Measurements from ENCODE around the gene NR1I2.

NR1I2 gene

DNA sequence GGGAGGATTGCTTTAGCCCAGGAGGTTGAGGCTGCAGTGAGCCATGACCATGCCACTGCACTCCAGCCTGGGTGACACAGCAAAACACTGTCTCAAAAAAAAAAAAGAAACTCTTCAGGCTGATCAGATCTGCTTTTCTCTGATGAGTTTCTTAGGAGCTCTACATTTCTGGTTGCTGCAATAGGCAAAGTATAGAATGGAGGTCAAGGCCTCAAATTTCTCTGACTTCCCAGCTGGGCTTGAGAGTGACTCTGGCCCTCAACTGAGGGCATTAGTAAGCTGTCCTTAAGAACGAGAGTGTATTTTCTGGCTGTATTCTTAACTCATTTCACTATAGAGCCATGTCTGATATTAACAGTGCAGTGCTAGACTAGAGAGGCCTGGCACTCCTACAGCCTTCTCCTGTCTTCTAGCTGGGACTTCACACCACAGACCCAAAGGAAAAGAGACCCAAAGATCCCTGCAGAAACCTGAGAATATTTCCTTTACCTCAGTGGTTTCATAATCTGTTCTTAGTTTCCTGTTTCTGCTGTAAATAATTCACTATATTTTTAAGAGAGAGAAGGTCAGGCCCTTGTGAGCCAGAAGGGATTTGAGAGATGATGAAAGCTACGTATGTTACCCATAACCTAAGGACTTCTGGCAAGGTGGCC is 2.0 kb upstream of the NR1I2 start:
- DNase-seq = no peak

DNA sequence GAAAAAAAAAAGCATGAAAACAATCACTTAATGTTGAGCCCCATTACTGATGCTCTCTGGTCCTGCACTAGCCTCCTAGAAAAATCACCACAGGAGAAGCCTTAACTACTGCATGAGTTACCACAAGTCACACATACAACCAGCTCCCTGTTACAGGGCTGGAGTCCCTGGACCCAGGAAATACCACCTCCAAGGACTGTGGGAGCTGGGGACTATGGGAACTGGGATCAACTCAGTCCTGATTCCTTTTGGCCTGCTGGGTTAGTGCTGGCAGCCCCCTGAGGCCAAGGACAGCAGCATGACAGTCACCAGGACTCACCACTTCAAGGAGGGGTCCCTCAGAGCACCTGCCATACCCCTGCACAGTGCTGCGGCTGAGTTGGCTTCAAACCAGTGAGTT is 559 bp downstream of the NR1I2 start:
- DNase-seq = no peak

DNA sequence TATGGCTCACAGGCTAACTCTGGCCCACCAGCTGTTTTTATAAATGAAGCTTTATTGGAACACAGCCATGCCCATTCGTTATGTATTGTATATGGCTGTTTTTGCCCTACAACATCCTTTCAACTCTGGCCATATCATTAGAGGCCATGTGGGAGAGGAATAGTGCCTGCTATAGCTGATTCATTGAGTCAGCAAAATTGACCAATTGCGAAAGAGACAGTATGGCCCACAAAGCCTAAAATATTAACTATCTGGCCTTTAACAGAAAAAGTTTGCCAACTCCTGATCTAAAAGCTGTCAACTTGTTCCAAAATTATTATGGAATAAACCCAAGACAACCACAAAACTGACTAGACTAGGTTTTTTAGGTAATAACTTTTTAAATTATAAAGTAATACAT is 1.4 kb downstream of the NR1I2 start:
- no peak for DNase-seq

DNA sequence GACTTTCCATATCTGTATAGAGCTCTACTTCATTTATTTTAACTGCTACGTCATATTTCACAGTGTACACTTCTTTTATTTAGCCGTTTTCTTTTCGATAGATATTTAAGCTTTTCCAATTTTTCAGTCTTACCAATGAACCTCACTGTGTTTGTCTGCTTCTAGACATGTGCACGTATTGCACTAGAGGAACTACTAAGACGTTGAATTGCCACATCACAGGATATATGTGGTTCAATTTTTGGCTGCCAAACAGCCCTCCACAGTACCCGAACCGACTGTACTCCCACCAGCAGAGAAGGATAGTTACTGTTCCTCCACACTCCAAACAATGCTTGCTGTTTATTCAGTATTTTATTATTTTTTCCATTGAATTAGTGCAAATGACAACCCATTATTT is 2.0 kb downstream of the NR1I2 start:
- DNase-seq = no peak

DNA sequence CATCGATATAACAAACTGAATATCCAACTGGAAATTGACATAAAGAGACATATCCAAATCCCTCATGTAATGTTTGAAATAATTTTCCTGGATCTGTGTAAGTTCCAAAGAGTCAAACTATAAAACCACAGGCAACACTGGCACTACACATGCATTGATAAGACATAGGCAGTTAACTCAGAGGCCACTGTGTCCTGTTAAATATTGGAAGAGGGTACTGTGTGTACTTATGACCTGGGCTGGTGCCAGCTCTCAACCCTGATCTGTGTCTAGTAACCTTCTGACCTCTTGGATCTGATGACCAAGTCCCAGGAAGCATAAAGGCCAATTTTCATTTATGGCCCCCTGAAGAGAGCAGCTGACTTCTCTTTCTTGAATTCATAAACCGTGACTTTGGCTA is 4.5 kb downstream of the NR1I2 start:
- no peak for DNase-seq

DNA sequence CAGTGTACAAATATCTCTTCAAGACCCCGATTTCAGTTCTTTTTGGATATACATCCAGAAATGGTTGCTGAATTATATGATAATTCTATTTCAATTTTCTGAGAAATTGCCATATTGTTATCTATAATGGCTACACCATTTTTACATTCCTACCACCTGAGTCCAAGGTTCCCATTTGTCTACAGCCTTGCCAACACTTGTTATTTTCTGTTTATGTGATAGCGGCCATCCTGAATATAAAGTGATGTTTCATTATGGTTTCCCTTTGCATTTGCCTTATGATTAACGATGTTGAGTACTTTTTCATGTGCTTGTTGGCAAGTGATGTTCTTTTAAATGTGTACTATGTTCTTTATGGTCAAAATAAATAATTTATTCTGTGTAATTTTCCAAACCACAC is 8.5 kb downstream of the NR1I2 start:
- no peak for DNase-seq

DNA sequence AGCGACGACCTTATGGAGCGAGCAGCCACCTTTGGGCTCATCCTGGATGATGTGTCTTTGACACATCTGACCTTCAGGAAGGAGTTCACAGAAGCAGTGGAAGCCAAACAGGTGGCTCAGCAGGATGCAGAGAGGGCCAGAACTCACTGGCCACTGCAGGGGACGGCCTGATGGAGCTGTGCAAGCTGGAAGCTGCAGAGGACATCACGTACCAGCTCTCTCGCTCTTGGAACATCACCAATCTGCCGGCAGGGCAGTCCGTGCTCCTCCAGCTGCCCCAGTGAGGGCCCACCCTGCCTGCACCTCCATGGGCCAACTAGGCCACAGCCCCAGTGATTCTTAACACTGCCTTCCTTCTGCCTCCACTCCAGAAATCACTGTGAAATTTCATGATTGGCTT is 10.4 kb downstream of the NR1I2 start:
- no peak for DNase-seq

DNA sequence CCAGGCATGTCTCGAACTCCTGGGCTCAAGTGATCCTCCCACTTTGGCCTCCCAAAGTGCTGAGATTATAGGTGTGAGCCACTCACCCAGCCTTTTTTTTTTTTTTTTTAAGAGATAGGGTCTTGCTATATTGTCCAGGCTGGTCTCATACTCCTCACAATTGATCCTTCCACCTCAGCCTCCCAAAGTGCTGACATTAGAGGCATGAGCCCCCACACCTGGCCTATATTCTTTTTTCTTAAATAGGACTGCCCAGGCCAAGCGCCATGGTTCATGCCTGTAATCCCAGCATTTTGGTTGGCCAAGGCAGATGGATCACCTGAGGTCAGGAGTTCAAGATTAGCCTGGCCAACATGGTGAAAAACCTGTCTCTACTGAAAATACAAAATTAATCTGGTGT is 12.5 kb downstream of the NR1I2 start:
- no peak for DNase-seq

DNA sequence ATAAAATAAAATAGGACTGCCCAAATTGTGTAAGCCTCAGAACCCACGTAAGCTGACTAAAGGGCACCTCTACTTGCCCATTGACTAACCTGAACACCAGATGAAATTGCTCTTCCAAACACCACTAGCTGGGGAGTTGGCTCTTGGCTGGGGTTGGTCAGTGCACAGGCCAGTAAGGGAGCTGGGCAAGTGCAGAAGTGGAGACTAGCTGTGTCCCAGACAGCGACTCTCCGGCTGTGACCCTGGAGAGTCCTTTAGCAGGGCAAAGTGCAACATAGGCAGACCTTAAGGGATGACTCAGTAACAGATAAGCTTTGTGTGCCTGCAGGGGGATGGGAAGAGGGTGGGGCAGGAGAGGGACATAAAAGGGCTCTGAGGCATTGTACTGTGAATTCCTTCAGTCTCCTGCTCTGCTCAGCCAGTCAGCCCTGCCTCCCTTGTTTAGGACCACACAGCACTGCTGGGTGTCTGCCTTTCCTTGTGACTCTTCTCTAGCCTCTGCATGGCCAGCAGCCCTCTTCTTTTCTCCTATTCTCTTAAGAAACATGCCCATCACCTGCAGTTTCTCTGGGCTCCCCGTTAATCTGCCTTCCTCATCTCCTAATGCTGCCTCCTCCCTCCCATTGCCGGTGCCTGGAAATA is 13.2 kb downstream of the NR1I2 start:
- no peak for DNase-seq

DNA sequence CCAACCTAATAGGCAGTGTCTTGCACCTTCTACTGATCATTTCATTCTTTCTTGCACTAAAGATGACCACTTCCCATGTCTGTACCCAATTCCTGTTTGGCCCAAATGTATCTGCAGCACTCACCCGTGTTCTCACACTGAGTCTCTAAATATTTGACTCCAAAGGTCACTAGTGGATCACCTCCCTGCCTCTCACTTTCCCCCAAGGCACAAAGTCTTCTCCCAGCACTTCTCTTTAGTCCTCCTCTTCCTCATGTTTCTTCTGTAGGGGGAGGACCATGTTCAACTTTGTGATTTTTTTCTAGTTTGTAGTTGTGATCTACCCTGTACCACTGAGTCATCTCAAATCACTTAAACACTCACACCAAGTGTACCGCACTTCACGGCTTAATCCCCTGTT is 13.9 kb downstream of the NR1I2 start:
- no peak for DNase-seq

DNA sequence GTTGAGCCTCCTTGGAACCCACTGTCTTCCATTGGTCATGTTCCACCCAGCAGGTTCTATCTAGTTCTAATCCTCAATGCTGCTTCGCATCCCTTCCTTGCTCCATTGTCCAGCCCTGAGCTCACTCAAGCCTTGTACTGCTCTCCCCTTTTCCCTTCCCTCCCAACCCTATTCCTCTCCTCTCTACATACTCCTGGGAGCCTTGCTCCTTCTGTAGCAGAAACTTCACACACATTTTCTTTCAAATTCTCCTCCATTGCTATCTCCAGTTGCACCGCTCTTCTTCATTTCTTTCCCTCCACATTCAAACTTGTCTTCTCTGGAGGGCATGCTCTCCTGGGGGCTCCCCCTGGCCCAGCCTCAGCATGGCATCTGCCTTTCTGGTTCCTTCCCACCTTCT is 14.5 kb downstream of the NR1I2 start:
- DNase-seq = no peak

DNA sequence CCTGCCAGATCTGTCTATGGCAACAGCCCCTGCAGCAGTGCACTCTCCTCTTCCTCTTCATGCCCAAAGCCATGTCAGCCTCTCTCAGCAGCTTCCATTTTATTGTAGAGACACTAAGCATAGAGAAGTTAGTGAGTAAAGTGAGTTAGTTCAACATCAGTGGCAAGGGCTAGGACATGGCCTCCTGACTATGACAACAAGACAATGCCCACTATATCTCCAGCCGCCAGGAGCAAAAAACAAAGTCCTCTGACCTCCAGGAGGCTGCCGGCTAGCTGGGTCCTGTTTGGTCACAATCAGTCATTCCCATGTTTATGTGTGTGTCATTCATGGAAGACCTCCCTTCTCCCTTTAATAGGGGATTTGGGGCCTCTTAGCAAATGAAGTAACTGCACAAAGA is 14.9 kb downstream of the NR1I2 start:
- no peak for DNase-seq

DNA sequence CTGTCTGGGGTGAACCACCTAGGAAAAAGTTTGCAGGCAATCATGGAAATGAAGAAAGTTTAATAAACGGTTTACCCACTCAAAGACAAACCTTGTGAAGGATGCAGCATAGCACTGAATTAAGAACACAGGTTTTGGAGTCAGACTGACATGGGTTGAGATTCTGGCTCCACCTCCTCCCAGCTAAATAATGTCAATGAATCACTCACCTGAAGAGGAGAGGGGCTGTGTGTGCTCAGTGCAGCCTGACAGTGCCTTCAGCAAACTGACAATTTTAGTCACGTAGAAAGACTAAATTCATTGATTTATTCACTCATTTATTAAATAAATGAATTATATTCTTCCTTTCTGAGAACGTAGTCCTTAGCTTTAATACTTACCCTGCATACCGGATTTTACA is 18.9 kb downstream of the NR1I2 start:
- no peak for DNase-seq

DNA sequence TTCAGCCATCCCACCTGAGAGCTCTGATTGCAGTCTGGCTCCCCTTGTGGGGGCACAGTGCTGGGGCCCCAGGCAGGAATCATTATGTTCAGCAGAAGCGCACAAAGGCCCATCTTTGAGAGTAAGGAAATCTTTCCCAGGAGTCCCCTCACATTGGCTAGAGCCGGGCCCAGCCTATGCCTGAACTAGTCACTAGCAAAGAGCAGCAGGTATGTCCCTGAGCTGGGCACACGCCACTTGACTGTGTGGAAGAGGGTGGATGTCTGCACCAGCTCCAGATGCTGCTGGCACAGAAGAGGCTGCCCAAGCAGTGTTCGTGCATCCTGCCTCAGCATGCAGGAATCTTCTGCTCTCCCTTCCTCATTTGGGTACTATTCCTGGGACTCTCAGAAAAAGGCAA is 26.3 kb downstream of the NR1I2 start:
- DNase-seq = no peak

DNA sequence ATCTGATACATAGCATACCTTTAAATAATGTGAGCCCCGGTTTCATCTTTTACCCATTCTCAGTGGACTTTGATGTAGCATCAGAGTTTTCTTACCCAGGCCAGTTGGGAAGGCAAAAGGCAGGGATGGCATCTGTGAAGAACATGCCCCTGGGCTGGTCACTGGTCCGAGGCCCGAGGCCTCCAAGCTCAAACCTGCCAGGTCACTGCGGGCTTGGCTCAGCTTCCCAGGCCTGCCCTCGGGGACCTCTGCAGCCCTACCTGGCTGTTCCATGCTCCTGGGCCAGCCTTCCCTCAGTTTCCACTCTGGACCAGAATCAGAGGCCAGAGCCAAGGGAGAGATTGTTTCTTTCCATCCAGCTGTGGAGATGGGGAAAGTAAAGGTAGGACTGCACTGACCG is 26.9 kb downstream of the NR1I2 start:
- DNase-seq = no peak

DNA sequence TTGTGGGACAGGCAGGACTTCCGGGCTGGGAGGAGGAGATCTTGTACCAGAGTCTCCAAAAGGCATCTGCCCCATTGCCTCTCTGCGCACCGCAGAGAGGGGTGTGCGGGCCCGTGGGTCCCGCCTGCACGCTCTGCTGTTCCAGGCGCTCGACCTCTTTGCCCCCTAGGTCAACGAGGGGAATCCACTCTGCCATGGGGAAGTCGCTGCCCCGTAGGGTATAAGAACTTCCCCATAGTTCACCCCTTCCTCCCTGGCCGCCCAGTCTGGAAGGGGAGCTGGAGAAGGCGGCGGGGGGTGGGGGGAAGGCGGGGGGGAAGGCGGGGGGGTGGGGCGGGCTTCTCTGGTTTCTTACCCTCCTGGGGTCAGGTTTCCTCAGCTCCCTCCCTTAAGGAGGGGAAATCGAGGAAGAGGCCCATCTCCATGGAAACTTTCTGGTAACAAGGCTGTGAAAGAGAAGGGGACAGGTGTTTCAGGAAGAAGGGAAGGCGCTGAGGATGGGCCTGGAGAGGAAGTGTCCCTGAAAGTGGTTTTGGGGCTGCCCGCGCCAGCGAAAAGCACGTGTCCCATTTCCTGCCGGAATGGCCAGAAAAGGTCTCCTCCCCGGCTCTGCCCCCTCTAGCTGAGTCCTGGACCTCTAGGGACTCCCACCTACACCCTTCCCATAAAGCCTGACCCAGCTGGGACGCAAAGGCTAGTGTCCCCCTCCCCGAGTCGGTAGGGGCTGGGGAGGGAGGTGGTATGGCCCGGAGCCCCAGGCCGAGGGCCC is 27.5 kb downstream of the NR1I2 start:
- DNase-seq = no peak

DNA sequence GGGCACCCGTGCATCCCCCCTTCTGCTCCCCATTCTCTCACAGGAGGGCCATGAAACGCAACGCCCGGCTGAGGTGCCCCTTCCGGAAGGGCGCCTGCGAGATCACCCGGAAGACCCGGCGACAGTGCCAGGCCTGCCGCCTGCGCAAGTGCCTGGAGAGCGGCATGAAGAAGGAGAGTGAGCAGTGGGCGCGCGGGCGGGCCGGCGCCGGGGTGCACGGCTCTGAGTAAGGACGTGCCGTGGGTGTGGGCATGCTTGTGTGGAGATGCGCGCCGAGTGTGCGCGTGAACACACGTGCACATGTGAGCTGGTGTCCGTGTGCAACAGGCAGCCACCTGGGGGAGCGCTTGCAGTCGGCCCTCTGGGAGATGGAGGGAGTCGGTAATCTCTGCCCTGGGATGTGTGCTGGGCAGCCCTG is 28.1 kb downstream of the NR1I2 start:
- DNase-seq = peak; percentile 35

DNA sequence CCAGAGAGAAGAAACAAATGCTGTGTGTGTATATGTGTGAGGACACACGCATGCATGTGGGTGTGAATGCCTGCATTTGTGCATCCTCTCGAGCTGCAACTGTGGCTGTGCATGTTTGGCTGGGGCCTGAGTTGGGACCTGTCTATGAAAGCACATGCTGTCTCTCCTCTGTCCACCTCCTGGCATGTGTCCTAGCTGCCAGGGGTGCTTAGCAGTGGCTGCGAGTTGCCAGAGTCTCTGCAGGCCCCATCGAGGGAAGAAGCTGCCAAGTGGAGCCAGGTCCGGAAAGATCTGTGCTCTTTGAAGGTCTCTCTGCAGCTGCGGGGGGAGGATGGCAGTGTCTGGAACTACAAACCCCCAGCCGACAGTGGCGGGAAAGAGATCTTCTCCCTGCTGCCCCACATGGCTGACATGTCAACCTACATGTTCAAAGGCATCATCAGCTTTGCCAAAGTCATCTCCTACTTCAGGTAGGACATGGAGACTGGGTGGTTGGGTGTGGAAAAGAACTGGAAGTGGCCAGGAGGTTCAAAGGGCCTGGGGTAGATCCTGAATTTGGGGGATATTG is 30.7 kb downstream of the NR1I2 start:
- DNase-seq = no peak

DNA sequence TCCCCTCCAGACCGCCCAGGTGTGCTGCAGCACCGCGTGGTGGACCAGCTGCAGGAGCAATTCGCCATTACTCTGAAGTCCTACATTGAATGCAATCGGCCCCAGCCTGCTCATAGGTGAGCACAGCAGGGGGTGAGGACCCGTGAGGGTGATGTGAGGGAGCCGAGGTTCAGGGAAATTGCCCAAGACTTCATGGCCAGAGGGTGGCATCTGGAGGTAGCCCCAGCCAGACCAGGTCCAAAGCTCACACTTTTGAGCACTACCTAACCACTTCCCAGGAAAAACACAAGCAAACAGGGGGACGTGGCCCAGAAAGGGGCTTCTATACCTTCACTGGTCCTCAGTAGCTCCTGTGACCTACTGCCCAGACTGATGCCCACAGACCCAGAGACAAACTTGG is 33.8 kb downstream of the NR1I2 start:
- no peak for DNase-seq

DNA sequence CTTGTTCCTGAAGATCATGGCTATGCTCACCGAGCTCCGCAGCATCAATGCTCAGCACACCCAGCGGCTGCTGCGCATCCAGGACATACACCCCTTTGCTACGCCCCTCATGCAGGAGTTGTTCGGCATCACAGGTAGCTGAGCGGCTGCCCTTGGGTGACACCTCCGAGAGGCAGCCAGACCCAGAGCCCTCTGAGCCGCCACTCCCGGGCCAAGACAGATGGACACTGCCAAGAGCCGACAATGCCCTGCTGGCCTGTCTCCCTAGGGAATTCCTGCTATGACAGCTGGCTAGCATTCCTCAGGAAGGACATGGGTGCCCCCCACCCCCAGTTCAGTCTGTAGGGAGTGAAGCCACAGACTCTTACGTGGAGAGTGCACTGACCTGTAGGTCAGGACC is 35.2 kb downstream of the NR1I2 start:
- no peak for DNase-seq

DNA sequence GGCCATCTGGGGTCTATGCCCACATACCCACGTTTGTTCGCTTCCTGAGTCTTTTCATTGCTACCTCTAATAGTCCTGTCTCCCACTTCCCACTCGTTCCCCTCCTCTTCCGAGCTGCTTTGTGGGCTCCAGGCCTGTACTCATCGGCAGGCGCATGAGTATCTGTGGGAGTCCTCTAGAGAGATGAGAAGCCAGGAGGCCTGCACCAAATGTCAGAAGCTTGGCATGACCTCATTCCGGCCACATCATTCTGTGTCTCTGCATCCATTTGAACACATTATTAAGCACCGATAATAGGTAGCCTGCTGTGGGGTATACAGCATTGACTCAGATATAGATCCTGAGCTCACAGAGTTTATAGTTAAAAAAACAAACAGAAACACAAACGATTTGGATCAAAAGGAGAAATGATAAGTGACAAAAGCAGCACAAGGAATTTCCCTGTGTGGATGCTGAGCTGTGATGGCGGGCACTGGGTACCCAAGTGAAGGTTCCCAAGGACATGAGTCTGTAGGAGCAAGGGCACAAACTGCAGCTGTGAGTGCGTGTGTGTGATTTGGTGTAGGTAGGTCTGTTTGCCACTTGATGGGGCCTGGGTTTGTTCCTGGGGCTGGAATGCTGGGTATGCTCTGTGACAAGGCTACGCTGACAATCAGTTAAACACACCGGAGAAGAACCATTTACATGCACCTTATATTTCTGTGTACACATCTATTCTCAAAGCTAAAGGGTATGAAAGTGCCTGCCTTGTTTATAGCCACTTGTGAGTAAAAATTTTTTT is 35.9 kb downstream of the NR1I2 start:
- DNase-seq = no peak

DNA sequence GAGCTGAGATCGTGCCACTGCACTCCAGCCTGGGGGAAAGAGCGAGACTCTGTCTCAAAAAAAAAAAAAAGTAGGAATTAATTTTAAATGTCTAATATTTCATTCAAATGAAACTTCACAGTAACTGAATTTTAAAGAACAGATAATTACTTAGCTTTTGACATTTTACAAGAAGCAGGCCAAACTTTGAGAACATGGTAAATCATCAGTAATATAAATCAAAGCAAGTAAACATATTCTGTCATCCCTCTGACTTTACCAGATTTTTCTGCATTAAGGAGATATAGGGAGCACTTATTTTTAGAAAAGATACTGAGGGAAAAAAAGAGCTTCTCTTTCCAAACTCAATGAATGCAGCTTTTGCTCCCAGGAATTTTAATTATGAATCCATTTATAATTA is 37.0 kb downstream of the NR1I2 start:
- DNase-seq = no peak

DNA sequence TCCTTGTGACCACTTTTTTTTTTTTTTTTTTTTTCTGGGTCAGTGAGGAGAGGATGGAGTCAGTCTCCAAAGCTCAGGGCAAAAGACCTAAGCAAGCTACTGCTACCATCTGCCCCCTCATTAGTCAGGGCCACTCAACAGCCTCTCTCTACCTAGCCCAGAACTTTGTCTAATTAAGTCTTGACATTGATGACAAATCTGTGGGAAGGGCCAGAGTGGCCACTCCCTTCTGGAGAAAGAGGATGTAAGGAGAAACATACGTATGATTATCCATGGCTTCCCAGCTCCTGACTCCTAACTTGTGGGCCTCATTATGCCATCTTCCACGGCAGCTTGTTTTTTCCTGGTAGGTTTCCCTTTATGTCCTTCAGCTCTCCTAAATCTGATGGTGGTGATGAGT is 37.9 kb downstream of the NR1I2 start:
- no peak for DNase-seq
